ENCODE data around the gene ABCD2.
"Not testable (repeated sequence)": the region's sequence is repeated elsewhere in the genome, so short reads cannot be mapped to it uniquely, and the experiment has no call there.

Gene ABCD2

DNA sequence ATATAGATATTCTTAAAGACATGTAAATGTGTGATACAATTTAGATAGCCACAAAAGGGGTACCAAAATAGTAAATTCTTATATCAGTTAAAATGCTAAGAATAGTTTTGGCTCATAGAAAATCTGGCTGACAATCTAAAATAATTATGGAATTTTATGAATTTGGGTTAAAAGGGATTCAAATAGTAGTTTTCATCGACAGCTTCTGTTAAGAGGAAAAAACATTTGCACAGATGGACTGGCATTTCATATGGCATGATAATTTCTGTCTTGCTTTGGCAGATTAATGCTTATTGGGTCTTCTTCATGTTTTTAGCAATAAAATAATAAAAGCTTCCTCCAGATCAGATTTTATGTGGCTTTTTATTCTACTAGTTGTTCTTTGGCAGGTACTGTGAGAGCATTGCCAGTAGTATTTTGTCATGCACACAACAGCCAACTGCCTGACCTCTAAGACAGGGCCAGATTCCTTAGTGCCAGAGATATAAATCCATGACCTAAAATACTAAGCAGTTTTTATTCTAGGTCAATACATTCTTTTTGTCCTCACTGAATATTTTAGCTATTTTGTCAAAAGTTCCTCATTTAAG lies 9.1 kb downstream of the ABCD2 start:
- DNase-seq = no peak

- no peak for DNase-seq
Measured at GRCh38 chr12:39606712-39607423, 12.7 kb downstream of the ABCD2 start.

GRCh38 chr12:39605996-39606395 lies 13.6 kb downstream of the ABCD2 start:
- DNase-seq = no peak

- no peak for DNase-seq
Measured at GRCh38 chr12:39605501-39605900, 14.1 kb downstream of the ABCD2 start.

- DNase-seq = no peak
Measured at GRCh38 chr12:39603065-39603464, 16.5 kb downstream of the ABCD2 start.

GRCh38 chr12:39601951-39602350 lies 17.7 kb downstream of the ABCD2 start:
- not testable (repeated sequence) for DNase-seq

DNA sequence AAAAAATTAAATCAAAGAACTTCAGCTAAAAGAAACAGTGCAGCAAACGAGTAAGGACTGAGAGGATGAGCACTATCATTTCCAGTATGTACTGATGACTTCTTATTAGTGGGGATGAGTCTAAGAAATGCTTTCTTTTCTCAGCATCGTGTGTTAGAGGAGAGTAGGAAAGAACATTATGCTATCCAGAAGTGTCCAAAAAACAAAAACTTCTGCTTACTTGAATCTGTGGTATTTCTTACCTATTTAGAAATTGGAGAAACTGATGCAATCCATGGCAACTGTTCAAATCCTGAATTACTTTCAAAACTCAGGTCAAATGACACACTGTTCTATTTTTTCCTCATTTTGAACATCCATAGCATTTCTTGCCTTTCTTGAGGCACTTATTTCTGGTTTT lies 23.7 kb downstream of the ABCD2 start:
- DNase-seq = no peak

DNA sequence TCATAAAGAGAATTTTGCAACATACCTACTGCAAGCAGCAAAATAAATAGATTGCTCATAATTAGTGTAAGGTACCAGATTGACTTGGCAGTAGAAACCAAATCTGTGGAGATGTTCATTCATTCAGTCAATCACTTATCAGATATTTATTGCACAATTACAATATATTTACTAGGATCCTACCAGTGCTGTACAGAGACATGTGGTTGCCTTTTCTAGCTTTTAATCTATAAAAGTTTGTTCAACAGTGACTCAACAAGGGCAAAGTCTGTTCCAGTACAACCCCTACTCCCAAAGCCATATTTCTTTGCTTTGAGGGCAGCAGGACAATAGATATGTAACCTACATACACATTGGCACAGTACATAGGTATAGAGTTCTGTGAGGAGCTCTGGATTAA lies 27.3 kb downstream of the ABCD2 start:
- DNase-seq = no peak

GRCh38 chr12:39588348-39588747 lies 31.3 kb downstream of the ABCD2 start:
- no peak for DNase-seq

DNA sequence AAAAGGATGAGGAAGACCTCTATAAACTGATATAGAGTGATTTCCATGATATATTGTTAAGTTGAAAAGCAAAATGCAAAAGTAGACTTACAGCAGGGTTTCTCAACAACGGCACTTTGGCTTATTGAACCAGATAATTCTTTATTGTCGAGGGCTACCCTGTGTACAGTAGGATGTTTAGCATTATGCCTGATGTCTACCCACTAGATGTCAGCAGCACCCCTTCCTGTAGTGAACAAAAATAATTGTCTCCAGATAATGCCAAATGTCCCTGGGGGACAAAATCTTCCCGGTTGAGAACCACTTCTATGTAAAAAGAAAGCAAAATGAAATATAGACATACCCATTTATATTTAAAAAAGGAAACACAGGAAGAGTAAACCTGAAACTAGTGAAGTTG lies 32.4 kb downstream of the ABCD2 start:
- no peak for DNase-seq

GRCh38 chr12:39586816-39587215 lies 32.8 kb downstream of the ABCD2 start:
- no peak for DNase-seq

DNA sequence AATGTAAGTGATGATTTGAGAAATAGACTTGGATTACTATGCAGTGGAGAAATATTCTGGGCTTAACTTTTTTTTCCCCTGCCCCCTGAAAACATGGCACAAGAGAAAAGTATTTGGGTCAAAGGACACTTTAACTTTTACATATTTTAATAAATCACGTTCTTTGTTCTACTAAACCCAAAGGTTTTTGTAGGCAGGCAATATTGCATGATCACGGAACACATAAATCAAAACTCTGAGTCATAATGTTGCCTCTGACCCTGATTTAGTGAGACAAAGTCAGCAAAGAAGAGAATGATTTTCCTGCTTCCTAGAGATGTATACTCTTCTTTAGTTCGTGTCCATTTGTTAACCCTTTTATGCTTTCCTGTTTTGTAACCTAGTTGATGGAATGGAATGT lies 38.0 kb downstream of the ABCD2 start:
- no peak for DNase-seq

DNA sequence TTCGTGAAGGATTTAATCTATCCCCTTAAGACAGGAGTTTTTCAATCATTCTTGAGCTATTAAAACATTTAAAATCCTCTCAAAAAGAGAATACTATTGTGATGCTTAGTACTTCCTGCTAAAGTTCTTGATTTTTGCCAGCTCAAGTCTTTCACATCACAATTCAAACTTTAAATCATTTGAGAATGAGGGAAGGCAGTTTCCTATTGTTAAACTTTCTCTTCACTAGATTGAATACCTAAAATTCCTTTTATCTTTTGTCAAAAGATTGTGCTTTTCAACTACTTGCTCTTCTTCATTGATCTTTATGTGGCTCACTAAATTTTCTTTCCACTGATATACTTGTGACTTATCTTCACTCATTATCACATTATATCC lies 44.1 kb downstream of the ABCD2 start:
- no peak for DNase-seq

GRCh38 chr12:39574785-39575497 lies 44.7 kb downstream of the ABCD2 start:
- no peak for DNase-seq

GRCh38 chr12:39574378-39574777 lies 45.2 kb downstream of the ABCD2 start:
- DNase-seq = no peak

- DNase-seq = no peak
Measured at GRCh38 chr12:39573971-39574370, 45.6 kb downstream of the ABCD2 start.

DNA sequence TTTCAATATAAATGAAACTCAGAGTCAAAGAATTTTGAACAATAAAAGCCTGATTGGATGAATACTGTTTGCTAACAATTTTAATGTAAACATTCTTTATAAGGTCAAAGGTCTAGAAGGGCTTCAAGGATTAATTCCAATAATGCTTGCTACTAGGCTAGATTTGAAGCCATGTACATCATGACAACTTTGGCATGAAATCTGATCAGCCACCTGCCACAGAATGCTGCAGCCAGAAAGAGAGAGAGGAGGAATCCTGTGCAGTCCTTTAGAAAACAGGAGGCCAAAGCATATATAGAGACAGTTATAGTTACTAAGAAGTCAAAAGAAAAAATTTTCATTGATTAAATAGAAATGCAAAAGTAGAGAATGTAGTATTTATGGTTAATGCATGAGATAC lies 47.1 kb downstream of the ABCD2 start:
- no peak for DNase-seq

- no peak for DNase-seq
Measured at GRCh38 chr12:39571351-39571750, 48.3 kb downstream of the ABCD2 start.

DNA sequence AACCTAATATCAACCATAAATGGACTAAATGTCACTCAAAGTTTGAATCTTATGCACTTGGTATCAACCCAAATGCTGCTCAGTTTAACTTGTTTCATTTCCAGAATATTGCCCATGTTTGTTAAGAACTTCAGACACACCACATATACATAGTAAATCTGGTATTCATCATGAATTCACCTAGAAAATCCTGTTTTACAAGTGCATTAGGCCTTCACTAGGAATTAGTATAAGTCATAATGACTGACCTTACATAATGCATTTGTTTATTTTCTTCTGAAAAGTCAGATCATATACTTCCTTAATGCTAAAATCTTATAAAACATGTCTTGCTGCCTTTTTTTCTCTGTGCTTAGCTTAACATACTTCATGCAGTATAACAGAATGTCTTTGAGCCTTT lies 66.1 kb downstream of the ABCD2 start:
- no peak for DNase-seq

DNA sequence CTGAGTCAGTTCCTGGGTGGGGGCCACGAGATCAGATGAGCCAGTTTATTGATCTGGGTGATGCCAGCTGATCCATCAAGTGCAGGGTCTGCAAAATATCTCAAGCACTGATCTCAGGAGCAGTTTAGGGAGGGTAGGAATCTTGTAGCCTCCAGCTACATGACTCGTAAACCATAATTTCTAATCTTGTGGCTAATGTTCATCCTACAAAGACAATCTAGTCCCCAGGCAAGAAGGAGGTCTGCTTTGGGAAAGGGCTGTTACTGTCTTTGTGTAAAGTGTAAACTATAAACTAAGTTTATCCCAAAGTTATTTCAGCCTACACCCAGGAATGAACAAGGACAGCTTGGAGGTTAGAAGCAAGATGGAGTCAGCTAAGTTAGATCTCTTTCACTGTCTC lies 75.4 kb downstream of the ABCD2 start:
- not testable (repeated sequence) for DNase-seq

GRCh38 chr12:39541471-39541870 lies 78.1 kb downstream of the ABCD2 start:
- DNase-seq = no peak

DNA sequence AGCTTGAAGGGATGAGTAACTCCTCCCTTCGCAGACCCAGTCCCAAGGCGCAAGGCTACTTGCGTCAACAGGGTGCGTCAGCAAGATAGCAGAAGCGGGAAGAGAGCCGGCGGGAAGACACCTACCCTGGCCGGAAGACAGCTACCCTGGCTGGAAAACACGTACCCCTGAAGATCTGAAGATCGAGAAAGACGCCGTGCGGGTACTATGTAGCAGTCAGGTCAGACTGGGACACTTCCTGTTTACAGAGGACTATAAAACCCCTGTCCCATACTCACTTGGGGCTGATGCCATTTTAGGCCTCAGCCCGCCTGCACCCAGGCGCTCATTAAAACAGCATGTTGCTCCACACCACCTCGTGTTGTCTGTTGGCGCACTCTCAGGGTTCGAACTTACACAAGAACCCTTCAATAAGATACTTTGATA lies 80.9 kb downstream of the ABCD2 start:
- no peak for DNase-seq

DNA sequence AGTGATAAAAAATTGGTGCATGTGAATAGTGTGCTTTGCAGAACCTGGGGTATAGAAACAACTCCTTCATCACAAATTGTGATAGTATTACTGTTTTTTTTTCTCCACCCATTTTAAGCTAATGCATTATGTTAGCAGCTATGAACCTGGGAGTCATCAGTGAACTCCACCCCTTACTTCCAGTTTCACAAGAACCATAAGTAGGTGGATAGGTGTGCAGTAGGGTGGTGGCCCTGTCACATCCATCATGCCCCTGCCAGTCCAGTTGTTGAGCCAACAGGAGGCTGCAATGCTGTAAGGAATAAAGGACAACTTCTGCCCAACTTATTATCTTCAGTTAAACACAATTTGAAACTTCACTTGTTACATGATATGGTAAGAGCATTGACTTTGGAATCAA lies 85.7 kb downstream of the ABCD2 start:
- DNase-seq = no peak

GRCh38 chr12:39532448-39532847 lies 87.2 kb downstream of the ABCD2 start:
- no peak for DNase-seq

All from NCI-H2227 treated with DMSO at 0.1 percent for 48 hours (cell line).